ENCODE measurements around the gene KCNIP4.

GRCh38 chr4:20700007-20700761 is 1248.4 kb downstream of the KCNIP4 start, which contains the start of gene PACRGL:
- TF ChIP-seq CTCF (IDR thresholded peaks at IDR 0.05 in 2 of 3, conservative IDR thresholded peaks at IDR 0.05 in 1 of 3; ENCODE audit: insufficient read depth in 2 of 3, low read depth in 1 of 3, low read length in 3 of 3) = no peak
- no peak for TF ChIP-seq SREBF2 (CRISPR knock-in tag; IDR thresholded peaks at IDR 0.05)
- no peak for TF ChIP-seq RCOR1 (IDR thresholded peaks at IDR 0.05; ENCODE audit: borderline replicate concordance in 1 of 2, low read depth in 2 of 2, low read length in 2 of 2)
